GM12801 (cell line): ENCODE results near the gene TTC17.

Experiments used
- CTCF ChIP-seq: IDR thresholded peaks from one replicate; pipeline ENCODE4 v1.5.1; 2011; ENCODE audit warnings: control low read depth; ENCODE audit not compliant: insufficient read length; ENCODE audit errors: extremely low read depth

The TTC17 gene

GRCh38 chr11:43518408-43519160 lies 159.9 kb downstream of the TTC17 start:
- TF ChIP-seq CTCF: no peak

GRCh38 chr11:43521471-43521870 lies 162.8 kb downstream of the TTC17 start:
- TF ChIP-seq CTCF: no peak

GRCh38 chr11:43523632-43524031 lies 164.9 kb downstream of the TTC17 start:
- TF ChIP-seq CTCF: no peak

GRCh38 chr11:43532041-43532440 lies 173.3 kb downstream of the TTC17 start:
- no peak for TF ChIP-seq CTCF

- TF ChIP-seq CTCF: no peak
Measured at GRCh38 chr11:43537833-43538615, 179.3 kb downstream of the TTC17 start.

GRCh38 chr11:43541993-43542392 lies 183.3 kb downstream of the TTC17 start:
- TF ChIP-seq CTCF: no peak

- no peak for TF ChIP-seq CTCF
Measured at GRCh38 chr11:43542750-43543712, 184.3 kb downstream of the TTC17 start.
